Spleen (tissue), 11 donors: ENCODE results near the gene TTLL11. TPM values are rescaled to one million over a fixed set of nuclear protein-coding genes. Genes with fewer than 3 reads are reported as not detected.

Experiments used
- DNase-seq: peaks from one replicate; pipeline ENCODE4 v3.0.0-alpha.2; 2020
- H3K27ac ChIP-seq, 8 donors: fragments of 200-600 bp; sonication (generic) in 7 of 8; 1 replicate in 4 of 8; 2 replicates in 4 of 8; pipeline versions ENCODE4 v1.5.0 to v1.8.0; 2016 to 2021; ENCODE audit warnings: inconsistent platforms in 4 of 8, mild to moderate bottlenecking in 4 of 8, moderate library complexity in 1 of 8
- H3K27me3 ChIP-seq, 7 donors: fragments of 200-600 bp; sonication (generic) in 6 of 7; replicated peaks in 1 of 7; 1 replicate in 4 of 7; 2 replicates in 3 of 7; pipeline versions ENCODE4 v1.5.0 to v1.8.0; 2016 to 2021; ENCODE audit warnings: inconsistent platforms in 3 of 7, mild to moderate bottlenecking in 1 of 7
- H3K36me3 ChIP-seq, 6 donors: fragments of 200-600 bp; sonication (generic) in 5 of 6; 1 replicate in 4 of 6; 2 replicates in 2 of 6; pipeline versions ENCODE4 v1.5.0 to v1.8.0; 2016 to 2021; ENCODE audit warnings: inconsistent platforms in 2 of 6
- H3K4me1 ChIP-seq, 6 donors: fragments of 200-600 bp; sonication (generic) in 5 of 6; 1 replicate in 3 of 6; 2 replicates in 3 of 6; pipeline versions ENCODE4 v1.5.0 to v1.8.0; 2016 to 2021; ENCODE audit warnings: inconsistent platforms in 3 of 6
- H3K4me3 ChIP-seq, 8 donors: fragments of 200-600 bp; sonication (generic) in 7 of 8; 1 replicate in 4 of 8; 2 replicates in 4 of 8; pipeline versions ENCODE4 v1.5.0 to v1.8.0; 2016 to 2021; ENCODE audit warnings: inconsistent platforms in 4 of 8, mild to moderate bottlenecking in 4 of 8, moderate library complexity in 2 of 8
- H3K9me3 ChIP-seq, 8 donors: fragments of 200-600 bp; sonication (generic) in 7 of 8; 1 replicate in 4 of 8; 2 replicates in 4 of 8; pipeline versions ENCODE4 v1.5.0 to v1.8.0; 2016 to 2021; ENCODE audit warnings: inconsistent platforms in 4 of 8
- CTCF ChIP-seq, 11 experiments: fragments of 200-600 bp in 7 of 11; fragments of 450-650 bp in 4 of 11; sonication (generic) in 4 of 11; IDR thresholded peaks in 8 of 11; conservative IDR thresholded peaks in 3 of 11; 1 replicate in 7 of 11; 2 replicates in 4 of 11; pipeline versions ENCODE4 v1.4.0 to v1.8.0; 2016 to 2021; ENCODE audit warnings: antibody characterized with exemption in 11 of 11, inconsistent platforms in 4 of 11, mild to moderate bottlenecking in 1 of 11
- POLR2A ChIP-seq, 3 donors: fragments of 450-650 bp; IDR thresholded peaks; one replicate each; pipeline ENCODE4 v1.5.1; 2017; ENCODE audit warnings: antibody characterized with exemption in 3 of 3, mild to moderate bottlenecking in 1 of 3
- POLR2AphosphoS5 ChIP-seq, 3 donors: sonication (generic); formaldehyde crosslinking; IDR thresholded peaks; one replicate each; pipeline ENCODE4 v1.5.1; 2017; ENCODE audit warnings: antibody characterized with exemption in 3 of 3
- WGBS, 5 donors: extraction: QIAGEN DNeasy Blood & Tissue Kit in 3 of 5; methylation state at CpG; one replicate each; pipeline versions ENCODE4 v1.1.5 to v1.1.7; 2013 to 2018; 5-methylcytosine and 5-hydroxymethylcytosine counted together
- intact Hi-C: fragments of 100-400 bp; cut with DNase I; formaldehyde crosslinking; loops from one replicate; pipeline ENCODE4 v1.15.0; 2023; ENCODE audit warnings: low total_unique reads
- polyA plus RNA-seq, 3 donors: library from polyadenylated mRNA; stranded (reverse); fragments of 200-250 nt; gene quantifications; one replicate each; pipeline ENCODE4 v1.2.1, GENCODE V29; 2013
- total RNA-seq, 7 donors: library from RNA; depleted of rRNA in 3 of 7; stranded (reverse); fragments of >200 nt in 3 of 7; fragmentation: NEBNext Ultra II Directional in 4 of 7; extraction: Animal tissue kit (Norgen Biotek cat#: 25700) in 4 of 7; gene quantifications; one replicate each; pipeline versions ENCODE4 v1.1.0 to v1.2.1, GENCODE V29; 2016 to 2021
- donor health status: healthy with polysubstance abuse.
- donor health status: DM: no; HTN: no; CAD: no; lungs with moderate emphysema.
- donor health status: DM: no; HTN: no; CAD: no.
- donor health status: Bipolar disorder and iron deficiency.
- donor health status: healthy.
- donor health status: DM: no; HTN: no; CAD: no.
- donor health status: DM: yes; HTN: yes; CAD: no.

The TTLL11 gene
- total and polyA plus RNA-seq, 10 donors, result 1.6 to 12.8 (median 7.3) TPM

GRCh38 chr9:122124528-122124927, 31.4 kb upstream of the TTLL11 start:
- no peak for DNase-seq
- Histone ChIP-seq H3K9me3 (no peaks in the 10 kb centered on the region), H3K36me3 (no peaks in the 10 kb centered on the region), H3K4me1 (peaks cover 13 to 48% (median 43%) of the 10 kb centered on the region in 6 donors), H3K27me3 (peaks cover 0 to 58% (median 21%) of the 10 kb centered on the region in 7 donors), H3K4me3 (no peak overlapping the region), H3K27ac (no peak overlapping the region)
- no peak for TF ChIP-seq CTCF (IDR thresholded peaks at IDR 0.05 in 8 of 11, conservative IDR thresholded peaks at IDR 0.05 in 3 of 11)
- TF ChIP-seq POLR2AphosphoS5 (IDR thresholded peaks at IDR 0.05), result no peak
- TF ChIP-seq POLR2A (IDR thresholded peaks at IDR 0.05), result no peak
- intact Hi-C loops, result loop anchor here (2.0 to 10.0 kb wide), 3 partner anchors 226 to 690 kb away; no protein-coding TSS in a partner anchor
- 71 to 80% (median 71%) methylated on average over 7 of the region's 7 CpGs for WGBS, 5 donors

GRCh38 chr9:122124048-122124447, 30.9 kb upstream of the TTLL11 start:
- Histone ChIP-seq H3K36me3 (no peaks in the 10 kb centered on the region), H3K27me3 (peaks cover 0 to 58% (median 21%) of the 10 kb centered on the region in 7 donors), H3K4me1 (peaks cover 13 to 47% (median 43%) of the 10 kb centered on the region in 6 donors), H3K9me3 (no peaks in the 10 kb centered on the region), H3K27ac (no peak overlapping the region), H3K4me3 (no peak overlapping the region)
- intact Hi-C loops, result loop anchor here (2.0 to 10.0 kb wide), 3 partner anchors 227 to 691 kb away; no protein-coding TSS in a partner anchor
- DNase-seq, result no peak
- WGBS, 5 donors, result 89 to 93% (median 93%) methylated on average over 1 of the region's 1 CpG
- TF ChIP-seq POLR2AphosphoS5 (IDR thresholded peaks at IDR 0.05) (no peak), CTCF (IDR thresholded peaks at IDR 0.05 in 8 of 11, conservative IDR thresholded peaks at IDR 0.05 in 3 of 11) (no peak), POLR2A (IDR thresholded peaks at IDR 0.05) (no peak)

- intact Hi-C loops, result loop anchor here (2.0 to 10.0 kb wide), 3 partner anchors 24 to 692 kb away; no protein-coding TSS in a partner anchor
- no peaks in the 10 kb centered on the region for H3K36me3 ChIP-seq
- no peaks in the 10 kb centered on the region for H3K9me3 ChIP-seq
- H3K27me3 ChIP-seq, result peaks cover 0 to 50% (median 21%) of the 10 kb centered on the region in 7 donors
- TF ChIP-seq CTCF (IDR thresholded peaks at IDR 0.05 in 8 of 11, conservative IDR thresholded peaks at IDR 0.05 in 3 of 11) (peak; percentile 80 to 97 (median 94)), POLR2A (IDR thresholded peaks at IDR 0.05) (no peak), POLR2AphosphoS5 (IDR thresholded peaks at IDR 0.05) (no peak)
- WGBS, 5 donors, result 24 to 31% (median 30%) methylated on average over 13 of the region's 13 CpGs
- no peak overlapping the region for H3K4me3 ChIP-seq
- peaks cover 8 to 37% (median 34%) of the 10 kb centered on the region in 6 donors for H3K4me1 ChIP-seq
- no peak overlapping the region for H3K27ac ChIP-seq
- DNase-seq, result peak; percentile 86
Observed at GRCh38 chr9:122122903-122123632, 30.0 kb upstream of the TTLL11 start.

- WGBS, 5 donors, result 37 to 52% (median 48%) methylated on average over 6 of the region's 6 CpGs; no CpG with 5 or more reads in 1 of the 5 donors
- TF ChIP-seq POLR2AphosphoS5 (IDR thresholded peaks at IDR 0.05), result no peak
- TF ChIP-seq CTCF (IDR thresholded peaks at IDR 0.05 in 8 of 11, conservative IDR thresholded peaks at IDR 0.05 in 3 of 11), result no peak
- no peak for TF ChIP-seq POLR2A (IDR thresholded peaks at IDR 0.05)
- peaks cover 8 to 32% (median 29%) of the 10 kb centered on the region in 6 donors for H3K4me1 ChIP-seq
- H3K27ac ChIP-seq, result no peak overlapping the region
- H3K27me3 ChIP-seq, result peaks cover 0 to 44% (median 21%) of the 10 kb centered on the region in 7 donors
- H3K36me3 ChIP-seq, result no peaks in the 10 kb centered on the region
- DNase-seq, result no peak
- intact Hi-C loops, result loop anchor here (2.0 to 10.0 kb wide), 3 partner anchors 24 to 692 kb away; no protein-coding TSS in a partner anchor
- H3K4me3 ChIP-seq, result no peak overlapping the region
- peaks cover 0 to 1% (median 0%) of the 10 kb centered on the region in 8 donors for H3K9me3 ChIP-seq
Observed at GRCh38 chr9:122122468-122122867, 29.4 kb upstream of the TTLL11 start.
